Measurements from ENCODE around the gene PLEKHG4.
A peak's percentile ranks its signal among the peaks of the same experiment; 100 is the strongest.

PLEKHG4 gene

GRCh38 chr16:67277294-67277998 is 1.9 kb upstream of the PLEKHG4 start:
- DNase-seq (ENCODE audit: extremely low read depth, low read depth), result peak; percentile 91
- H3K4me3 ChIP-seq (replicated peaks; ENCODE audit: low read depth, low read length), result peak overlapping the region; percentile 74
- no peak for TF ChIP-seq CTCF (IDR thresholded peaks at IDR 0.05; ENCODE audit: low read depth, low read length, missing control alignments)

GRCh38 chr16:67277999-67278772 is 1.1 kb upstream of the PLEKHG4 start:
- peak; percentile 61 for DNase-seq (ENCODE audit: extremely low read depth, low read depth)
- no peak for TF ChIP-seq CTCF (IDR thresholded peaks at IDR 0.05; ENCODE audit: low read depth, low read length, missing control alignments)
- peak overlapping the region; percentile 74 for H3K4me3 ChIP-seq (replicated peaks; ENCODE audit: low read depth, low read length)

DNA sequence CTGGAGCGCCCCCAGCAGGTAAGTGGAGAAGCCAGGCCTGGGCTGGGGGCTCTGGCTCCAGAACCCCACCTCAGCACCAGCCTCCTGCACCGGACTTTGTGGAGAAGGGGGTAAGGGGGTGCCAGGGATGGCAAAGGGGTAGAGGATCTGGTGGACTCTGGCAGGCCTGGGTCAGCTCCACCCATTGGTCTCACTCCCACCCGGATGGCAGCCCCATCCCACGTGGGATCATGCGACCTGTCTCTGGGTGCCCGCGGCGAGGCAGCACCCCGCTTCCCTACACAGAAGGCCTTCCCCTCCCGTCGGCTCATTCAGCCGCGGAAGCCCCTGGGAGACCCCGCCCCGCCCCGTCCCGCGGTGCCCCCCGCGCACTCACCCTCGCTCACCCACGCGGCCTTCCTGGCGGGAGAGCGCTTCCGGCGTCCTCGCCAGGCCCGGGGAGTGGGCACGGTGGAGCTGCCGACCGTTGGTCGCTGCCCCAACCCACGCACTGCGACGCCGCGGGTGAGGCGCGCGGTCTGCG is 498 bp upstream of the PLEKHG4 start:
- no peak for DNase-seq (ENCODE audit: extremely low read depth, low read depth)
- TF ChIP-seq CTCF (IDR thresholded peaks at IDR 0.05; ENCODE audit: low read depth, low read length, missing control alignments), result peak; percentile 32
- peak overlapping the region; percentile 74 for H3K4me3 ChIP-seq (replicated peaks; ENCODE audit: low read depth, low read length)

- no peak for DNase-seq (ENCODE audit: extremely low read depth, low read depth)
- peak overlapping the region; percentile 74 for H3K4me3 ChIP-seq (replicated peaks; ENCODE audit: low read depth, low read length)
- no peak for TF ChIP-seq CTCF (IDR thresholded peaks at IDR 0.05; ENCODE audit: low read depth, low read length, missing control alignments)
Observed at GRCh38 chr16:67280090-67281015, 1.0 kb downstream of the PLEKHG4 start.

DNA sequence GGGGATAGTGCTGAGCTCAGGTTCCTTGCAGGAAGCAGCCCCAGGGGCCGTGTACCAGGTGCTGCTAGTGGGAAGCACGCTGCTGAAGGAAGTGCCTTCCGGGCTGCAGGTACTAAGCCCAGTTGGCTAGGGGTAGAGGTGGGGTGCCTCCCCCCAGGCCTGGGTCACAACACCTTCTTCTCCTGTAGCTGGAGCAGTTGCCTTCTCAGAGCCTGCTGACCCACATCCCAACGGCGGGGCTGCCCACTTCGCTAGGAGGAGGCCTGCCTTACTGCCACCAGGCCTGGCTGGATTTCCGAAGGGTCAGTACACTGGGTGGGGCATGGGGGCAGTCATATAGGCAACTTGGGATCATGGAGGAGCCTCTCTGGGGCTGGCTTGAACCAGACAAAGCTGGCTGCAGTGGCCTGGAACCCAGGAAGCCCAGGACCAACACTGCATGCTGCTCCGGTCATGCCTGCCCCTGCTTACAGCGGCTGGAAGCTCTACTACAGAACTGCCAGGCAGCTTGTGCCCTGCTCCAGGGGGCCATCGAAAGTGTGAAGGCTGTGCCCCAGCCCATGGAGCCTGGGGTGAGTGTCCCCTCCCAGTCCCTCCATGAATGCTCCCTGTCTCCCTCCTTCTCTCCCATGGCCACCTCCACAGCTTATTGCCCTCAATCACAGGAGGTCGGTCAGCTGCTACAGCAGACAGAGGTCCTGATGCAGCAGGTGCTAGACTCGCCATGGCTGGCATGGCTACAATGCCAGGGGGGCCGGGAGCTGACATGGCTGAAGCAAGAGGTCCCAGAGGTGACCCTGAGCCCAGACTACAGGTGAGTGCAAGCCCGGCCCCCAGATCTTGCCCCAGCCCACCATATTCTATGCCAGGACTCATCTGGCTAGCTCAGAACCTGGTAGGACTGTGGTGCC is 2.5 kb downstream of the PLEKHG4 start:
- H3K4me3 ChIP-seq (replicated peaks; ENCODE audit: low read depth, low read length), result no peak overlapping the region
- no peak for DNase-seq (ENCODE audit: extremely low read depth, low read depth)
- TF ChIP-seq CTCF (IDR thresholded peaks at IDR 0.05; ENCODE audit: low read depth, low read length, missing control alignments), result no peak

Measured in HFF-Myc (cell line).